DOHH2 (cell line): ENCODE results near the gene GPD1L.

ENCODE experiments used
- H3F3A ChIP-seq: fragments of 200-600 bp; sonication (generic), shearing (Covaris generic); 2 replicates; pipeline ENCODE4 v1.6.0; 2016; ENCODE audit warnings: antibody characterized with exemption, mild to moderate bottlenecking; ENCODE audit not compliant: control insufficient read depth, insufficient read depth
- H3K27ac ChIP-seq: fragments of 200-600 bp; sonication (generic); 2 replicates; pipeline ENCODE4 v1.5.1; 2014; ENCODE audit warnings: low read depth, mild to moderate bottlenecking, low read length, moderate library complexity
- H3K27me3 ChIP-seq: fragments of 200-600 bp; sonication (generic); 2 replicates; pipeline ENCODE4 v1.6.1; 2014; ENCODE audit warnings: mild to moderate bottlenecking, low read length, mixed read lengths; ENCODE audit not compliant: control insufficient read depth
- H3K36me3 ChIP-seq: fragments of 200-600 bp; sonication (generic); 2 replicates; pipeline ENCODE4 v1.6.1; 2014; ENCODE audit warnings: mild to moderate bottlenecking, low read length, moderate library complexity, mixed read lengths; ENCODE audit not compliant: control insufficient read depth
- H3K4me1 ChIP-seq: fragments of 200-600 bp; sonication (generic); 2 replicates; pipeline ENCODE4 v1.6.1; 2014; ENCODE audit warnings: mild to moderate bottlenecking, low read length, mixed read lengths; ENCODE audit not compliant: control insufficient read depth
- H3K4me2 ChIP-seq: fragments of 200-600 bp; sonication (generic); 2 replicates; pipeline ENCODE4 v1.6.0; 2014; ENCODE audit warnings: mild to moderate bottlenecking, low read length, moderate library complexity
- H3K4me3 ChIP-seq: fragments of 200-600 bp; sonication (generic); 2 replicates; pipeline ENCODE4 v1.5.1; 2014; ENCODE audit warnings: mild to moderate bottlenecking, low read length, mixed read lengths
- H3K79me2 ChIP-seq: fragments of 200-600 bp; sonication (generic); 2 replicates; pipeline ENCODE4 v1.6.1; 2014; ENCODE audit warnings: mild to moderate bottlenecking, low read length, mixed read lengths; ENCODE audit not compliant: control insufficient read depth
- H3K9me2 ChIP-seq: fragments of 200-600 bp; sonication (generic); replicated peaks from 2 replicates; pipeline ENCODE4 v1.6.1; 2014; ENCODE audit warnings: mild to moderate bottlenecking, low read length, mixed read lengths; ENCODE audit not compliant: control insufficient read depth
- H3K9me3 ChIP-seq: fragments of 200-600 bp; sonication (generic); 2 replicates; pipeline ENCODE4 v1.6.1; 2014; ENCODE audit warnings: antibody characterized with exemption, low read length, mixed read lengths; ENCODE audit not compliant: control insufficient read depth, insufficient read depth
- H4K20me1 ChIP-seq: fragments of 200-600 bp; sonication (generic); 2 replicates; pipeline ENCODE4 v1.6.0; 2014; ENCODE audit warnings: low read depth, mild to moderate bottlenecking, antibody characterized with exemption, low read length, moderate library complexity; ENCODE audit not compliant: control insufficient read depth, insufficient read depth
- EZH2phosphoT487 ChIP-seq: fragments of 200-600 bp; sonication (generic); IDR thresholded peaks from 2 replicates; pipeline ENCODE4 v1.6.1; 2017; ENCODE audit warnings: borderline replicate concordance, mild to moderate bottlenecking, antibody characterized with exemption, low read length, moderate library complexity, mixed read lengths
- TF ChIP-seq, protein P1 (sequence below): fragments of 200-600 bp; sonication (generic); IDR thresholded peaks from one replicate; pipeline ENCODE4 v1.5.1; 2014; ENCODE audit warnings: antibody characterized with exemption, mild to moderate bottlenecking, low read depth, low read length; ENCODE audit not compliant: poor library complexity, severe bottlenecking

The GPD1L gene

GRCh38 chr3:32078864-32079263 is 27.6 kb upstream of the GPD1L start:
- TF ChIP-seq, protein P1, sequence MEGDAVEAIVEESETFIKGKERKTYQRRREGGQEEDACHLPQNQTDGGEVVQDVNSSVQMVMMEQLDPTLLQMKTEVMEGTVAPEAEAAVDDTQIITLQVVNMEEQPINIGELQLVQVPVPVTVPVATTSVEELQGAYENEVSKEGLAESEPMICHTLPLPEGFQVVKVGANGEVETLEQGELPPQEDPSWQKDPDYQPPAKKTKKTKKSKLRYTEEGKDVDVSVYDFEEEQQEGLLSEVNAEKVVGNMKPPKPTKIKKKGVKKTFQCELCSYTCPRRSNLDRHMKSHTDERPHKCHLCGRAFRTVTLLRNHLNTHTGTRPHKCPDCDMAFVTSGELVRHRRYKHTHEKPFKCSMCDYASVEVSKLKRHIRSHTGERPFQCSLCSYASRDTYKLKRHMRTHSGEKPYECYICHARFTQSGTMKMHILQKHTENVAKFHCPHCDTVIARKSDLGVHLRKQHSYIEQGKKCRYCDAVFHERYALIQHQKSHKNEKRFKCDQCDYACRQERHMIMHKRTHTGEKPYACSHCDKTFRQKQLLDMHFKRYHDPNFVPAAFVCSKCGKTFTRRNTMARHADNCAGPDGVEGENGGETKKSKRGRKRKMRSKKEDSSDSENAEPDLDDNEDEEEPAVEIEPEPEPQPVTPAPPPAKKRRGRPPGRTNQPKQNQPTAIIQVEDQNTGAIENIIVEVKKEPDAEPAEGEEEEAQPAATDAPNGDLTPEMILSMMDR: no peak
- no peak for TF ChIP-seq EZH2phosphoT487
- no peak overlapping the region for H3K4me3 ChIP-seq
- H3K4me1 ChIP-seq: peaks cover 30% of the 10 kb centered on the region
- no peaks in the 10 kb centered on the region for H3K9me2 ChIP-seq
- H3K27ac ChIP-seq: no peak overlapping the region
- no peaks in the 10 kb centered on the region for H4K20me1 ChIP-seq
- no peaks in the 10 kb centered on the region for H3K9me3 ChIP-seq
- H3K79me2 ChIP-seq: no peaks in the 10 kb centered on the region
- H3K36me3 ChIP-seq: no peaks in the 10 kb centered on the region
- H3K4me2 ChIP-seq: no peak overlapping the region
- H3K27me3 ChIP-seq: no peaks in the 10 kb centered on the region
- H3F3A ChIP-seq: no peaks in the 10 kb centered on the region

DNA sequence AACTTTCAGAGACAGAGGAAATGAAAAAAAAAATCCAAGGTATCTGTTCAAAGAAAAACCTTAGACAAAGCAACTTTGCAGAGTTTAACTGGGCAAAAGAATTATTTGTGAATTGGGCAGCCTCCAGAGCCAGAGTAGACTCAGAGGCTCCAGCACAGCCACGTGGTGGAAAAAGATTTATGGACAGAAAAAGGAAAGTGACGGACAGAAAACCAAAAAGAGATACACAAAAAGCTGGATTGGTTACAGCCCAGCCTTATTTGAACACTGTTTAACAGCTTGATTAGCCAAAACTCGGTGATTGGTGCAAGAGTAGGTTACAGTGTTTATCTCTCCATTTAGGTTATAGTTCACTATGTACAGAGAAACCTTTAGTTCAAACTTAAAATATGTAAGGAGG is 23.7 kb upstream of the GPD1L start:
- H3K36me3 ChIP-seq: no peaks in the 10 kb centered on the region
- H3K79me2 ChIP-seq: no peaks in the 10 kb centered on the region
- no peaks in the 10 kb centered on the region for H3K9me2 ChIP-seq
- H3K9me3 ChIP-seq: peaks cover 8% of the 10 kb centered on the region; the same call in 1 of the 2 replicates
- H3K27ac ChIP-seq: no peak overlapping the region
- H4K20me1 ChIP-seq: no peaks in the 10 kb centered on the region
- no peaks in the 10 kb centered on the region for H3F3A ChIP-seq
- TF ChIP-seq, protein P1: no peak
- no peak for TF ChIP-seq EZH2phosphoT487
- no peak overlapping the region for H3K4me3 ChIP-seq
- no peaks in the 10 kb centered on the region for H3K27me3 ChIP-seq
- no peak overlapping the region for H3K4me2 ChIP-seq
- peaks cover 26% of the 10 kb centered on the region for H3K4me1 ChIP-seq

GRCh38 chr3:32083702-32084270 is 22.6 kb upstream of the GPD1L start:
- Histone ChIP-seq H3K79me2 (no peaks in the 10 kb centered on the region), H3F3A (no peaks in the 10 kb centered on the region), H3K27ac (no peak overlapping the region), H3K9me2 (no peaks in the 10 kb centered on the region), H3K4me2 (no peak overlapping the region), H3K27me3 (no peaks in the 10 kb centered on the region), H4K20me1 (no peaks in the 10 kb centered on the region), H3K4me1 (peaks cover 16% of the 10 kb centered on the region), H3K9me3 (peaks cover 14% of the 10 kb centered on the region), H3K4me3 (no peak overlapping the region), H3K36me3 (no peaks in the 10 kb centered on the region)
- no peak for TF ChIP-seq EZH2phosphoT487
- TF ChIP-seq, protein P1: no peak

- no peak overlapping the region for H3K27ac ChIP-seq
Measured at GRCh38 chr3:32084870-32085269, 21.6 kb upstream of the GPD1L start.

More at GRCh38 chr3:32084870-32085269, 21.6 kb upstream of the GPD1L start:
- H3K36me3 ChIP-seq: no peaks in the 10 kb centered on the region
- peaks cover 24% of the 10 kb centered on the region for H3K9me3 ChIP-seq
- H3K79me2 ChIP-seq: no peaks in the 10 kb centered on the region
- TF ChIP-seq, protein P1: no peak
- no peaks in the 10 kb centered on the region for H3K9me2 ChIP-seq
- peaks cover 11% of the 10 kb centered on the region for H3K4me1 ChIP-seq
- no peaks in the 10 kb centered on the region for H3K27me3 ChIP-seq
- H3K4me2 ChIP-seq: no peak overlapping the region
- no peaks in the 10 kb centered on the region for H4K20me1 ChIP-seq
- H3K4me3 ChIP-seq: no peak overlapping the region
- H3F3A ChIP-seq: no peaks in the 10 kb centered on the region
